Erythroblast (primary cell): ENCODE results near the gene FAM181A.

ENCODE experiments used
- DNase-seq, 2 experiments: peaks; one replicate each; lab custom pipeline; 2025; lab: John Stamatoyannopoulos, UW
- GATA1 ChIP-seq: IDR thresholded peaks from 2 replicates; pipeline ENCODE4 v1.6.1; 2011; ENCODE audit warnings: low read depth, mild to moderate bottlenecking, control low read depth, low read length, moderate library complexity
- POLR2A ChIP-seq: IDR thresholded peaks from 2 replicates; pipeline ENCODE4 v1.6.1; 2011; ENCODE audit warnings: mild to moderate bottlenecking, low read length

Gene FAM181A

DNA sequence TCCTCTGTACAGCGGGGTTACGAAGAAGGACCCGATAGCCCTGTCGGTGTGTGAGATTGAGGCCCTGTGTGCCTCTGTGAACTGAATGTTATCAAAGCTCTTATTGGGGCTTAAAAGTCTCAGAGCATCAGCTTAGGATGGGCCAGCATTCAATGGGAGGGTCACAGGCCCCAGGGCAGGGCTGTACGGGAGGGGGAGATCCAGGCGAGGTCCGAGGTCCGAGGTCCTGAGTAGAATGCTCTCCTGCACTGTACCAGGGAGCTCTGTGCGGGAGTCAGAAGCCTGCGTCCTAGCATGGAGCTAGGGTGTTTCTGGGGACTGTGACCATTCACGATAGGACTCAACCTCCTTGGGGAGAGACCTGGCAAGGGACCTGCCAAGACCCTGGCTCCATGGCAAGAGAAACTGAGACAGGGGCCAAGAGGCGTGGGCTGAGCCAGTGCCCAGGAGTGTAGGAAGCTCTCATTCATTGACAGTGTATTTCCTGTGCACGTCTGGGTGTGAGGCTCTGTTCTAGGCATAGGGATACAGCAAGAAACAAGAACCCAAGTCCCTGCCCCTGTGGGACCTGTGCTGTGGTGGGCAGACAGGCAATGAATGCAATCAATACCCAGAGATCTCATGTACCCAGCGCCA is 12.0 kb upstream of the FAM181A start:
- TF ChIP-seq POLR2A, result no peak
- no peak for TF ChIP-seq GATA1
- DNase-seq, result no peak

DNA sequence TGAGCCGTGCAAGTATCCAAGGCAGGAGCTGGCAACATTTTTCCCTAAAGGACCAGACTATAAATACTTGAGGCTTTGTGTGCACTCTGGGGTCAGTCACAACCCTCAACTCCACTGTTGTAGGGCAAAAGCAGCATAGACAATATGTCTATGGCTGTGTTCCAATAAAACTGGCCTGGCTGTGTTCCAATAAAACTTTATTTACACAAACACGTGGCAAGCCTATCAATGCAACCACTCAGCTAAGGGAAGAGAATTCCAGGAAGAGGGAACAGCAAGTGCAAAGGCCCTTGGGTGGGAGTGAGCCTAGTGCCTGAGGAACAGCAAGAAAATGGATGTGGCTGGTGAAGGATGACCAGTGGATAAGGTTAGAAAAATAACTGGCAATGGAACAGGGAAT is 11.3 kb upstream of the FAM181A start:
- TF ChIP-seq POLR2A (no peak), GATA1 (no peak)
- DNase-seq, result no peak

DNA sequence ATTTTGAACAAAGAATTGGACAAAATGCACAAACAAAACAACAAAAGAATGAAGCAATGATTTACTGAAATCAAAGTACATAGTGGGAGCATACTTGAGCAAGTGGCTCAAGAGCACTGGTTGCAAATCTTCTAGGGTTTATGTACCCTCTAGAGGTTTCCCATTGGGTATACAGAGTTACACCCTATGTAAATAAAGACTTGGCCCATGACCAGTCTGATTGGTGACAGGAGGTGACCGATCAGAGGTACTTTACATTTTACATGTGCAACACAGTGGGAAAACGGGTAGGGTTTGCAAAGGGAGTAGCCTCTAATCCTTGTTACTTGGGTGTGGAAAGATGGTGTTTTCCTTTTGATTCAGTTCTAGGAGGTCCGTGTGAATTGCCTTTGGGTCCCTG is 10.6 kb upstream of the FAM181A start:
- TF ChIP-seq POLR2A (no peak), GATA1 (no peak)
- no peak for DNase-seq

DNA sequence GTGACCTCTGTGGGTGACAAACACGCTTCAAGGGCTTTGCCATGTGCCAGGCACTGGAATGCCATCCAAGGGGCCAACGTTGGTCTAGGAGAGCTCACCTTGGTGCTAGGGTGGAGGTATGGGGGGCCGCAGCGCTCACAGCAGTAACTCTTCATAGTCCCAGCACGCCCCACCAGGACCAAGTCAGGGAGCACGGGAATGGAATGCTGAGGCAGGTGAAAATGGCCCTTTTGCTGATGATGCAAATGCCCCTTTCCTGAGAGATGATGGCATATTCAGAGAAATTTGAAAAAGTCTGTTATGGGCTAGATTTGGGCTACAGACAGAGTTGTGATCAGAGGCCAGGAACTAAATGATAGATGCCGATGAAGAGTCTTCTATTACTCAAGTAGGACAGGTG is 10.0 kb upstream of the FAM181A start:
- TF ChIP-seq POLR2A, result no peak
- no peak for TF ChIP-seq GATA1
- no peak for DNase-seq

DNA sequence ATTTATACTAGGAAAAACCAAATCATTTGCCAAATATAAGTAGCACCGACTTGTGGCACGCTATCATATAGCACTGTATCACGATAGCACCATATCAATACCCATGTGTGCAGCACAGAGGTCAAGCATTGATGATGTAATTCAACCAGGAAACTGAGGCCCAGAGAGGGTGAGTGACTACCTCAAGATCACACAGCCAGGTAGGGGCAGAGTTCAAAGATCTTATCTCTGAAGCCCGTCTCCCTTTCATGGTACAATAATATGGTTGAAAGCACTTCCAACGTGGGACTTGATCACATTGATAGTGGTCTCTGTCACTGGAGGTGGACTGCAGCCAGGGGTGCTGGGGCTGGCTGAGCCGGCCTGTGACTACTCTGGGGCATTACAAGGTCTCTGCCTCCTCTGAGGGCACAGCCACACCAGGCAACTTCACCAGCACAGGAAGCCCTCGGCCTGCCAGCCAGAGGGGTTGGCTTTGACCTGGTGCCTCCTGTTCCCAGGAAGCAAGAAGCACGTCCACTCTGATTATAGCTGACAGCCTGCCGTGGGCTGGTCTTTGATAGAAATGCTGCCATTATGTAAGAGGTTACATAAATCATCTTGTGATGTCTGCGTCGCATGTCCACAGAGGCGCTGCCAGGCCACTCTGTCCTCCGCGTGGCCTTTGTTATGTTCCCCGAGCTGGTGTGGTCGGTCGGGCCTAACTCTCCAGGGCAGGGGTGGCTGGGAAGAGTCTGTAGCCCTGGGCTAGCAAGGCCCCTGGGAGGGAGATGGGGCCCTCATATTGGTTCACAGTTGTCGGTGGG is 5.9 kb upstream of the FAM181A start:
- no peak for DNase-seq
- TF ChIP-seq POLR2A, result no peak
- no peak for TF ChIP-seq GATA1

DNA sequence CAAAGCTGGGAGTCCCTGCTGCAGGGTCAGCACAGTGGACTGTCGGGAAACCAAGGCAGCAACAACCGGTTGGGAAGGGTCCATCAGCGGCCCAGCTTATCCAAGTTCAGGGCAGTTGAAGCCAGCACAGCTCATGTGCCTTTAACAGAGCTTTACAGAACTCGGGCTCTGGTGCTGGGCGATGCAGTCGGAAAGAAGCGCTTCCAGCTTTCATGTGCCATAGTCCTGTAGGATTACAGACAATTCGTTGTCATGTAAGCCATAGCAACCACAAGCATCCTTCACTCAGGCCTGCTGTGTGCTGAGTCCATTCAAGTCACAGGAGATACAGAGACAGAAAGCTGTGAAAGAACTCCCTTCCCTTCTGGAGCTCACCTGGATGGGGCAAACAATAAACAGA is 3.5 kb upstream of the FAM181A start:
- TF ChIP-seq POLR2A, result no peak
- DNase-seq, result no peak

DNA sequence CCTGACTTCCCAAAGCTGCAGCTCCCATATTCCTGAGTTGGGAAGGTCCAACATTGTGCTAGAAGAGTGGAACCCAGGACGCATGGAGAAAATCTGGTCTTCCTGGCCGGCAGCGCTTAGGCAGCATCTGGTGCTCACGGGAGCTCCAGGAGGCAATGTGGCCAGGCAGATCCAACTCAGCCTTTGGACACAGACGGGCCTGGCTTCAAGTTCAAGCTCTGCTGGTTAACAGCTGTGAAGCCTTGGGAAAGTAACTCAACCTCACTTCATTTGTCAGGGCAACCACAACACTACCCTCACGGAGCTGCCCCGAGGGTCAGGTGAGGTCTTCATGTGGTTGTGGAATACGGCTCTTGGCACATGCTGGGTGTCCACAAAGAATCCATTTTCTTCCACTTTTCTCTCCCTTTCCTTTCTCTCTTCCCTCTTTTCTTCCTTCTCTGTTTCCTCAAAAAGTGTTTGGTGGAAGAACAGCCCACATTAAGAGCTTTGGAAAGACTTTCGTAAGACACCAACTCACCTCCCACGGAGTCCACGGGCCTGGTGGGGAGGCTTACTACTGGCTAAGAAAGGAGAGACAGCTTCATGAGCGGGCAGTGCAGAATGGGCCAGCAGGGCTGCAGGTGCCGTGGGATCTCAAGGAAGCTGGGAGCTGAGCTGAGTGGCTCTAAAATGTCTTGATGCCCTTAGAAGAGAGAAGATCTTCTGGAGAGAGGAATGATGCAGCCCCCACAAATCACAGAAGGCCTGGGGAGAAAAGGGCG is 2.4 kb upstream of the FAM181A start:
- TF ChIP-seq GATA1 (no peak), POLR2A (no peak)
- no peak for DNase-seq

DNA sequence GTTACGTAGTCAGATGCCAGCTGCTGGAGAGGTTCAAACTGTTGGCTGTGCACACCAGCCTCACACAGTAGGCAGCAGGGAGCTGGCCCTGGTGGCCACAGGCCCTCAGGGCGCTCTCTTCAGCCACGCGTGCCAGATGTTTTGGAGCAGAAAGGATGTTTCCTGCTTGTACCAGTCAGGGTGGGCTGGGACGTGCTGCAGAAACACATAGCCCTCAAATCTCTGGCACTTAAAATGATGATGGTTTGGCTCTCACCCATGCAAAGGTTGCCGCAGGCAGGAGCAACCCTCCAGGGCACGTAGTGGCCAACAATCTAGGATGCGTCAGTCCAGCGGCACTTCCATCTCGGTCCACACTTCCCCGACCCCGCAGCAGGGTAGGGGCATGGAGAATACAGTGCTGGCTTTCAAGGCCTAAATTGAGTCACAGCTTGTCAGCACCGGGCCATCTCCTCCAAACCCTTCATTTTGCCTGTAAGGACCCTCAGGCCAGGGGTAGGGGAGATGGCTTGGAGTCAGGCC is 1.7 kb upstream of the FAM181A start:
- TF ChIP-seq GATA1 (no peak), POLR2A (no peak)
- DNase-seq, result no peak

DNA sequence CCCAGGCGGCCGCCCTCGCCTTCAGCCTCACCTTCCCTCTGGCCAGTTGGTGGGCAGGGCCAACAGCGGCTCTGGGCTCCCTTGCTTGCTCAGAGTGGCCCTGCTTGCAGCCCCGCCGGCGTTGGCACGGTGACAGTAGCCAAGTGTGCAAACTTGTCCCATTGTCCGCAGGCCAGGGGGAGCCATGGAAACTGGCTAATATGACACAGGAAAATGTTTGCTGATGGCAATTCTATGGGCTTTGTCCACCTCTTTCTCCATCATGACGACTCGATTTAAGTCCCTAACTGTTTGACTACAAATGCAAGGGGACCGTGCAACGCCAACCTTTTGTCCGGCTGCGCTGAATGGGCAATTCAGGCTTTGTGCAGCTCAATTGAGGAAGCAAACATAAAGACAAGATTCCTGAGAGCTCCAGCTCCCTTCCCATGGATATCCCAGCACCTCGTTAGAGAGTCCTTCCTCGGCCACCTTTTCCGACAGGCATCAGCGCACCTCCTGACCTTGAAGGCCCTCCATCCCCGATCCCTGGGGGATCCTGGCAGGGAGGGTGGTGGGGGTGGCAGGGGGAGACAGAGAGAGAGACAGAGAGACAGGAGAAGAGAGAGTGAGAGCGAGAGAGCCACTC is 785 bp upstream of the FAM181A start:
- no peak for TF ChIP-seq GATA1
- TF ChIP-seq POLR2A, result no peak
- no peak for DNase-seq

DNA sequence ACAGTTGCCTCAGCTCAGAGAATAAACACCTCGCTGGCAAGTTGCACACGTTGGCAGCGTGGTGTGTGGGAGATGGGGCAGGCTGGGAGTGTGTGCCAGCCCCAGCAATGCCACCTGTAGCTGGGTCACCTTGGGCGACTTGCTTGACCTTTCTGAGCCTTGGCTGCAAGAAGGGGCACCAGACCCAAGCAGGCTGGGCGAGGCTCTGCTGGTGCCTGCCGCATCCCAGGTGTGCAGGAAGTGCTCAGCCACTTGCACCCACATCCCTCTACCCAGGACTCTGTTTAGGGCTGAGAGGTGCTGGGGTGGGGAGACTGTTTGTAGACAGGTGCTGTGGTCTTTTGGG is 629 bp downstream of the FAM181A start:
- no peak for DNase-seq
- TF ChIP-seq GATA1 (no peak), POLR2A (no peak)

DNA sequence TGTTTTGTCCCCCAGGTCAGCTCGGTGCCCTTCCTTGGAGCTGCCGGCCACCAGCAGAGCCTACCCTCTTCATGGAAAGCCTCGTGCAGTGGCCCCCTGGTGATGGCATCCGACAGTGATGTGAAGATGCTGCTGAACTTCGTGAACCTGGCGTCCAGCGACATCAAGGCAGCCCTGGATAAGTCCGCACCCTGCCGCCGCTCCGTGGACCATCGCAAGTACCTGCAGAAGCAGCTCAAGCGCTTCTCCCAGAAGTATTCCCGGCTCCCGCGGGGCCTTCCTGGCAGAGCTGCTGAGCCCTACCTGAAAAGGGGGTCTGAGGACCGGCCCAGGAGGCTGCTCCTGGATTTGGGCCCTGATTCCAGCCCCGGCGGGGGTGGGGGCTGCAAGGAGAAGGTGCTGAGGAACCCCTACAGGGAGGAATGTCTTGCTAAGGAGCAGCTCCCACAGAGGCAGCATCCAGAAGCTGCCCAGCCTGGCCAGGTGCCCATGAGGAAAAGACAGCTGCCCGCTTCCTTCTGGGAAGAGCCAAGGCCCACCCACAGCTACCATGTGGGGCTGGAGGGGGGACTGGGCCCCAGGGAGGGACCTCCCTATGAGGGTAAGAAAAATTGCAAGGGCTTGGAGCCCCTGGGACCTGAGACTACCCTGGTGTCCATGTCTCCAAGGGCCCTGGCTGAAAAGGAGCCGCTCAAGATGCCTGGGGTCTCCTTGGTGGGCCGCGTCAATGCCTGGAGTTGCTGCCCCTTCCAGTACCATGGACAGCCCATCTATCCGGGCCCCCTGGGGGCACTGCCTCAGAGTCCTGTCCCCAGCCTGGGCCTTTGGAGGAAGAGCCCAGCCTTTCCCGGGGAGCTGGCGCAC is 1.3 kb downstream of the FAM181A start:
- no peak for TF ChIP-seq GATA1
- TF ChIP-seq POLR2A, result no peak
- no peak for DNase-seq

DNA sequence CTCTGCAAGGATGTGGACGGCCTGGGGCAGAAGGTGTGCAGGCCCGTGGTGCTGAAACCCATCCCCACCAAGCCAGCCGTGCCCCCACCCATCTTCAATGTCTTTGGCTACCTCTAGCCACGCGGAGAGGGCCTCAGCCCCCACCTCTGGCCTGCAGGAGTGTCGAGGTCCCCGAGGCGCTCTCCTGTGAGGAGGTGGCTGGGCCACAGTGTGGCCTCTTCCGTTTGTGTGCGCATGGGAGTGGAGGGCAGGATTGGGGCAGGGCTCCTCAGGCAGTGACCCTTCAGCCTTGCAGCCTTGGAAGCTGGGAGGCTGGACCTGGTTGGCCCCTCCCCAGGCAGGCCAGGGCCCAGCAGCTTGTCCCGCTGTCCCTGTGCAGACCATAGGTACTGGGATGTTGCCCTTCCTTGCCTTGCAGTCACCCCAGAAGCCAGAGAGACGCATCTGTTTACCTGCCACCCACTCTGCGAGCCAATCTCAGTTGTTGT is 1.9 kb downstream of the FAM181A start:
- no peak for TF ChIP-seq GATA1
- TF ChIP-seq POLR2A, result no peak
- DNase-seq, result no peak

DNA sequence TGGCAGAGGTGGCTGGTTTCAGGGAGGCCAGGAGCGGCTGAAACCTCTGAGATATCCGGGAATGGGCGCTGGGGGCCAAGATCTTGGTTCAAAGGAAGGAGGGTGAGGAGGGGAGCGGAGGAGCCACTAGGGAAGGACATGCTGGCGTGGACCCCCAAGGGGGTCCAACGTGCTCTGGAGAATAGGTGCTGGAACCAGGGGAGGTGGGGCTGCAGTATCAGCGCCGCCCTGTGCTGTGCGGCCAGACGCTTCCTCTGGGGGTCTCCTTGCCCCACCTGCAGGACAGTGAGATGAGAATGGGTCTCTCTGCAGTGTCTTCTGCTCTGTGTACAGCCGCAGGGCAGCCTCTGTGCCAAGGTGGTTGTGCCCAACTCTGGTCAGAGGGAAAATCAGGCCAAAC is 2.5 kb downstream of the FAM181A start:
- TF ChIP-seq GATA1 (no peak), POLR2A (no peak)
- DNase-seq, result no peak
